ENCODE results near the gene HTR4. TPM values are rescaled to one million over a fixed set of nuclear protein-coding genes. Genes with fewer than 3 reads are reported as not detected.
A peak's percentile ranks its signal among the peaks of the same experiment; 100 is the strongest.

HTR4 gene
- total RNA-seq, 3 donors from 2014 or later: 15.0 to 18.8 (median 17.3) TPM

DNA sequence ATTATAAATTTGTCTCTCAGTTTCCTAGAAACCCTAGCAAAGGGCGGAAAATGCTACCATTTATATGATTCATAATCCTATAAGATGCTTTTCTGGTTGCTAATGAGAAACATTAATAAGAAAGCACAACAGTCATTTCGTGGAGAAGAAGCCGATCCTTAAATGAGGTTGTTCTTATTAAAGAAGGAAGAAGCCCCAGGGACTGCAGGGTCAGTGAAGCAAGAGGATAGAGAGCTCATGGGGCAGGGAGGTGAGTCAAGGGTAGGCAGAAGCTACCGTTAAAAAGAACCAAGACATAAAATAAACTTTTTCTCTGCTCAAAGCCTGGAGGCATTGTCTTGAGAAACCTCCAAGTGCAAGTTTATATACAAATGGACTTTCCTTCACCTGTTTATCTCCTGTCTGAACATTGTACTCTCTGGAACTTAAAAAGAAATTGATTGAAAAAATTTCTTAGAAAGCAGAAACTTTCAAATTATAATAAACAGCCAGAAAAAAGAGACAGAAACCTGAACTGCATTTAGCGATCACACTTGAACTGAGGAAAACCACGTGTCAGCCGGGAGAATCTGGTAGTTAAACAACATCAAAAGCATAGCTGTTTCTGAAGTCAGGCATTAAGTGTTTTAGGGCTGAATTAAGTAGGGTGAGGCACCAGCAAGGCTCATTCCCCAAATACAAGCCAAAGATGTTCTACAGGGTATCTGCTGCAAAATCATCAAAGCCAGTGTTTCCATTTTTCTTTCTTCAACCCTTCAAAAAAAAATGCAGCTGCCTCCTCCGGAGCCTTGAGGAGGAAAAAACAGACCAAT lies 21.9 kb downstream of the HTR4 start:
- Histone ChIP-seq H3K9me3 (no peaks in the 10 kb centered on the region), H3K36me3 (ENCODE audit: low read depth) (no peaks in the 10 kb centered on the region), H3K4me1 (ENCODE audit: low read depth) (peaks cover 9% of the 10 kb centered on the region), H3K4me3 (no peak overlapping the region)
- intact Hi-C loops (cut with DNase I, micrococcal nuclease): no loop called here
- ATAC-seq (no peak), DNase-seq (no peak)
- TF ChIP-seq, protein P1, sequence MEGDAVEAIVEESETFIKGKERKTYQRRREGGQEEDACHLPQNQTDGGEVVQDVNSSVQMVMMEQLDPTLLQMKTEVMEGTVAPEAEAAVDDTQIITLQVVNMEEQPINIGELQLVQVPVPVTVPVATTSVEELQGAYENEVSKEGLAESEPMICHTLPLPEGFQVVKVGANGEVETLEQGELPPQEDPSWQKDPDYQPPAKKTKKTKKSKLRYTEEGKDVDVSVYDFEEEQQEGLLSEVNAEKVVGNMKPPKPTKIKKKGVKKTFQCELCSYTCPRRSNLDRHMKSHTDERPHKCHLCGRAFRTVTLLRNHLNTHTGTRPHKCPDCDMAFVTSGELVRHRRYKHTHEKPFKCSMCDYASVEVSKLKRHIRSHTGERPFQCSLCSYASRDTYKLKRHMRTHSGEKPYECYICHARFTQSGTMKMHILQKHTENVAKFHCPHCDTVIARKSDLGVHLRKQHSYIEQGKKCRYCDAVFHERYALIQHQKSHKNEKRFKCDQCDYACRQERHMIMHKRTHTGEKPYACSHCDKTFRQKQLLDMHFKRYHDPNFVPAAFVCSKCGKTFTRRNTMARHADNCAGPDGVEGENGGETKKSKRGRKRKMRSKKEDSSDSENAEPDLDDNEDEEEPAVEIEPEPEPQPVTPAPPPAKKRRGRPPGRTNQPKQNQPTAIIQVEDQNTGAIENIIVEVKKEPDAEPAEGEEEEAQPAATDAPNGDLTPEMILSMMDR (IDR thresholded peaks at IDR 0.05): no peak

DNA sequence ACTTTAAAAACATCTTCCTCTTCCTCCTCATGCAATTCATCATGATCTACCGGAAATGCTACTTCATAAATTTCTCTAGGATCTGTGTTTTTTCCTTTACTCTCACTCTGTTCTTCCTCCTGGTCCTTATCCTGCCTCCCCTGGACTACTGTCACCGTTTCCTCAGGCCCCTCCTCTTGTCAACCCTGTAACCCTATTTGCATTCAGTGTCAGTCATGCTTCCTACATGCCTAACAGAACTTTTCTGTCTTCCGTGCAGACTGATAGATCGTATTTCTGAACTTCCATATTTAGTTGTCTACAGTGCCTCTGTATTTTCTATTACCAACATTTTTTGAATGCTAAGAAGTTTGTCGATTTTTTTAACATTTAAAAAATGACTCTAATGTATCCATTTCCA lies 27.3 kb downstream of the HTR4 start:
- no peak for DNase-seq
- no peaks in the 10 kb centered on the region for H3K9me3 ChIP-seq
- intact Hi-C loops (cut with DNase I, micrococcal nuclease): no loop called here
- TF ChIP-seq, protein P1 (IDR thresholded peaks at IDR 0.05): no peak
- no peak for ATAC-seq
- no peaks in the 10 kb centered on the region for H3K36me3 ChIP-seq (ENCODE audit: low read depth)
- no peaks in the 10 kb centered on the region for H3K4me1 ChIP-seq (ENCODE audit: low read depth)
- H3K4me3 ChIP-seq: no peak overlapping the region

DNA sequence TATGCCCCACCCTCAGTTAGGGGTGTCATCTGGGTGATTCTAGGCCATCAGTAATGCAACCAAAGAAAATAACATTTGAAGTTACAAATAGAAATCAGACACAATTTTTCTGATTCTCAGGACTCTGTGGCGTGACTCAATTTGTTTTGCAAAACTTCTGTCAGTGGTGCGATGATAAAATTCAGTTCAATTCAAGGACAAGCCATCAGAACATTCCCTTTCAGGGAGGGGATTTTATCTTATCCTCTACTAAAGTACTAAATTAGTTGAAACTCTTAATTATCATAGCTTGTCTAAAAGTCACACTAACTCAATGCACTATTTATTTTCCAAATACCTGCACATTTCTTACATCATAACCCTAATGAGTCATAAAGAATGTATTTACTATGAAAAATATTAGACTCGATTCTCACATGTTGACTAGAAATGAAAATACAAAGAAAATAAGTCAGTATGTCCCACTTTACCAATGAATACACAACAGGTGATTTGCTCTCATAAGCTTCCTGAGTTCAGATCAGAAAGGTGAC lies 28.2 kb downstream of the HTR4 start:
- no peak overlapping the region for H3K4me3 ChIP-seq
- no peak for DNase-seq
- ATAC-seq: no peak
- TF ChIP-seq, protein P1 (IDR thresholded peaks at IDR 0.05): no peak
- H3K36me3 ChIP-seq (ENCODE audit: low read depth): no peaks in the 10 kb centered on the region
- H3K9me3 ChIP-seq: no peaks in the 10 kb centered on the region
- intact Hi-C loops (cut with DNase I, micrococcal nuclease): no loop called here
- no peaks in the 10 kb centered on the region for H3K4me1 ChIP-seq (ENCODE audit: low read depth)

DNA sequence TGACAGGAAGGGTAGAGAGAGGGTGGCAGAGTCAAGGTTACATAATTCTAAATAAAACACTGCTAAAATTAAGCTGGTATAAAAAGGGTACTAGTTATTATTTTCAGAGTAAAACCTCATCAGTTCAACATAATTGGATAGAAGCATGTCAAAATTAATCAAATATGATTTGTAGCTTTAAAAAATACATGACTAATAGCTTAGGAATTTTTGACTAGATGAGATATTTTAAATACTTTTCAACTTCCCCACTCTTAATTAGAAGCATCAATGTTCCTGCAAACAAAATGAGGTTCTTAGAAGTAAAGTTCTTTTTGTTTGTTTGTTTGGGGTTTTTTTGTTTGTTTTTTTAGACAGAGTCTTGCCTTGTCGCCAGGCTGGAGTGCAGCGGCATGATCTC lies 29.1 kb downstream of the HTR4 start:
- Histone ChIP-seq H3K36me3 (ENCODE audit: low read depth) (no peaks in the 10 kb centered on the region), H3K4me1 (ENCODE audit: low read depth) (no peaks in the 10 kb centered on the region), H3K9me3 (no peaks in the 10 kb centered on the region), H3K4me3 (no peak overlapping the region)
- DNase-seq: no peak
- intact Hi-C loops (cut with DNase I, micrococcal nuclease): no loop called here
- no peak for ATAC-seq
- TF ChIP-seq, protein P1 (IDR thresholded peaks at IDR 0.05): no peak

DNA sequence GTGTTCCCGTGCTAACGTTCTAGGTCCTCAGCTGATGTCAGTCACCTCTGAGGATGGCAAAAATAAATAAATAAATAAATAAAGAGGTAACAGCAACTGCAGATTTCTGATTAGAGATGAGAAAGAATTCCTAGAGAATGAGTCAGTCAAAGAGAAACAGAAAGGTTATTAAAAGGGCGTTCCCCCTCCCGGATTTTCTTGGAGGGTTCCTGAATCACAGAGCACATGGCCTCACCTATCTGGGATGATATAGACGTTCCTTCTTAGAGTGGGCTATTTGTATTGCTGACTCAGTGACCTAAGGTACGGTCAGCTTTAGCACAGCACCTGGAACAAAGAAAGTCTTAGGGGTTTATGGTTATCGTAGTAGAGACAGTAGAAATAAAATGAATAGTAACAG lies 30.6 kb downstream of the HTR4 start:
- intact Hi-C loops (cut with DNase I, micrococcal nuclease): no loop called here
- H3K9me3 ChIP-seq: no peaks in the 10 kb centered on the region
- no peaks in the 10 kb centered on the region for H3K4me1 ChIP-seq (ENCODE audit: low read depth)
- TF ChIP-seq, protein P1 (IDR thresholded peaks at IDR 0.05): no peak
- ATAC-seq: peak; percentile 52
- no peak overlapping the region for H3K4me3 ChIP-seq
- DNase-seq: no peak
- no peaks in the 10 kb centered on the region for H3K36me3 ChIP-seq (ENCODE audit: low read depth)
